Nephron progenitor cell (in vitro differentiated cells): Measurements from ENCODE around the gene UBE2I.
A peak's percentile ranks its signal among the peaks of the same experiment; 100 is the strongest.
"Not testable (repeated sequence)": the region's sequence is repeated elsewhere in the genome, so short reads cannot be mapped to it uniquely, and the experiment has no call there.

ENCODE experiments used
- DNase-seq: peaks from one replicate; pipeline ENCODE4 v3.0.0; 2021
- H3K27ac Mint-ChIP-seq: 2 replicates; pipeline ENCODE4 v1.8.0; 2021; ENCODE audit warnings: mild to moderate bottlenecking, moderate library complexity, mixed read lengths
- H3K27me3 Mint-ChIP-seq: 2 replicates; pipeline ENCODE4 v1.8.0; 2021; ENCODE audit warnings: mild to moderate bottlenecking, low read depth, mixed read lengths; ENCODE audit not compliant: poor library complexity
- H3K36me3 Mint-ChIP-seq: 2 replicates; pipeline ENCODE4 v1.8.0; 2021; ENCODE audit warnings: low read depth, mixed read lengths
- H3K4me1 Mint-ChIP-seq: 2 replicates; pipeline ENCODE4 v1.8.0; 2021; ENCODE audit warnings: mixed read lengths
- H3K4me3 Mint-ChIP-seq: 2 replicates; pipeline ENCODE4 v1.8.0; 2021; ENCODE audit warnings: mild to moderate bottlenecking, moderate library complexity, mixed read lengths
- H3K9me3 Mint-ChIP-seq: 2 replicates; pipeline ENCODE4 v1.8.0; 2021; ENCODE audit warnings: mild to moderate bottlenecking, moderate library complexity, mixed read lengths
- TF ChIP-seq, protein P1 (sequence below): fragments of 200-600 bp; sonication (generic); IDR thresholded peaks from 2 replicates; pipeline ENCODE4 v1.5.0; 2021; ENCODE audit warnings: antibody characterized with exemption

Gene UBE2I

DNA sequence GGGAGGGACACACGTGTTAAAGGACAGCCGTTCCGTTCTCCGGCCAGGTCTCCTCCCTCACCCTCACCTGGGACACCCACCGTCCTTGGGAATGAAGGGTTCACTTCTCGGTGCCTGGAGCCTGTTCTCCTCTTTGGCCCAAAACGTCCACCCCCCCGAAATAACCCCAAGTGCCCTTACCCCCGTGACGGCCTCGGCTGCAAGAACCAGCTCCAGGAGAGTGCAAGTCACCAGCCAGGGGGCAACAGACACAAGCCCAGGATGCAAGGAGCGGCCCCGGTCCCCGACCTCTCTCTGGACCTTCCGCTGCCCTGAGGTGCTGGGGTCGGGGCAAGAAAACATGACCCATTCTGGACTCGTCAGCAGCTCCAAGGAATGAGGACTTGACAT, 20.0 kb upstream of the UBE2I start:
- peaks cover 65% of the 10 kb centered on the region for H3K4me1 Mint-ChIP-seq
- H3K4me3 Mint-ChIP-seq: peak overlapping the region; percentile 58
- no peak for DNase-seq
- peaks cover 65% of the 10 kb centered on the region for H3K27me3 Mint-ChIP-seq
- H3K9me3 Mint-ChIP-seq: no peaks in the 10 kb centered on the region
- TF ChIP-seq, protein P1, sequence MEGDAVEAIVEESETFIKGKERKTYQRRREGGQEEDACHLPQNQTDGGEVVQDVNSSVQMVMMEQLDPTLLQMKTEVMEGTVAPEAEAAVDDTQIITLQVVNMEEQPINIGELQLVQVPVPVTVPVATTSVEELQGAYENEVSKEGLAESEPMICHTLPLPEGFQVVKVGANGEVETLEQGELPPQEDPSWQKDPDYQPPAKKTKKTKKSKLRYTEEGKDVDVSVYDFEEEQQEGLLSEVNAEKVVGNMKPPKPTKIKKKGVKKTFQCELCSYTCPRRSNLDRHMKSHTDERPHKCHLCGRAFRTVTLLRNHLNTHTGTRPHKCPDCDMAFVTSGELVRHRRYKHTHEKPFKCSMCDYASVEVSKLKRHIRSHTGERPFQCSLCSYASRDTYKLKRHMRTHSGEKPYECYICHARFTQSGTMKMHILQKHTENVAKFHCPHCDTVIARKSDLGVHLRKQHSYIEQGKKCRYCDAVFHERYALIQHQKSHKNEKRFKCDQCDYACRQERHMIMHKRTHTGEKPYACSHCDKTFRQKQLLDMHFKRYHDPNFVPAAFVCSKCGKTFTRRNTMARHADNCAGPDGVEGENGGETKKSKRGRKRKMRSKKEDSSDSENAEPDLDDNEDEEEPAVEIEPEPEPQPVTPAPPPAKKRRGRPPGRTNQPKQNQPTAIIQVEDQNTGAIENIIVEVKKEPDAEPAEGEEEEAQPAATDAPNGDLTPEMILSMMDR: no peak
- no peaks in the 10 kb centered on the region for H3K36me3 Mint-ChIP-seq
- no peak overlapping the region for H3K27ac Mint-ChIP-seq

GRCh38 chr16:1290063-1290501, 19.4 kb upstream of the UBE2I start:
- Mint-ChIP-seq H3K27me3 (peaks cover 65% of the 10 kb centered on the region), H3K4me1 (peaks cover 71% of the 10 kb centered on the region), H3K27ac (no peak overlapping the region), H3K36me3 (no peaks in the 10 kb centered on the region), H3K9me3 (no peaks in the 10 kb centered on the region), H3K4me3 (peak overlapping the region; percentile 58)
- DNase-seq: no peak
- TF ChIP-seq, protein P1: no peak

- H3K36me3 Mint-ChIP-seq: no peaks in the 10 kb centered on the region
- peaks cover 70% of the 10 kb centered on the region for H3K4me1 Mint-ChIP-seq
- peaks cover 65% of the 10 kb centered on the region for H3K27me3 Mint-ChIP-seq
- TF ChIP-seq, protein P1: no peak
- H3K4me3 Mint-ChIP-seq: peak overlapping the region; percentile 49
- H3K9me3 Mint-ChIP-seq: no peaks in the 10 kb centered on the region
- peak overlapping the region; percentile 83 for H3K27ac Mint-ChIP-seq
- no peak for DNase-seq
Observed at GRCh38 chr16:1290860-1291575, 18.4 kb upstream of the UBE2I start.

GRCh38 chr16:1291576-1291974, 17.9 kb upstream of the UBE2I start:
- Mint-ChIP-seq H3K36me3 (no peaks in the 10 kb centered on the region), H3K9me3 (no peaks in the 10 kb centered on the region), H3K4me3 (peak overlapping the region; percentile 49), H3K4me1 (peaks cover 65% of the 10 kb centered on the region), H3K27me3 (peaks cover 63% of the 10 kb centered on the region), H3K27ac (peak overlapping the region; percentile 83)
- TF ChIP-seq, protein P1: no peak
- DNase-seq: peak; percentile 62

DNA sequence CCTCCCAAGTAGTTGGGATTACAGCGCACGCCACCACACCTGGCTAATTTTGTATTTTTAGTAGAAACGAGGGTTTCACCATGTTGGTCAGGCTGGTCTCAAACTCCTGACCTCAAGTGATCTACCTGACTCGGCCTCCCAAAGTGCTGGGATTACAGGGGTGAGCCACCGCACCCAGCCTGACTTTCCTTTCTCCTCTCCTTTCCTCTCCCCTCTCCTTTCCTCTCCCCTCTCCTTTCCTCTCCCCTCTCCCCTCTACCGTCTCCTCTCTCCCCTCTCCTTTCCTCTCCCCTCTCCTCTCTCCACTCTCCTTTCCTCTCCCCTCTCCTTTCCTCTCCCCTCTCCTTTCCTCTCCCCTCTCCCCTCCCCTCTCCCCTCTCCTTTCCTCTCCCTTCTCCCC, 17.2 kb upstream of the UBE2I start:
- Mint-ChIP-seq H3K4me1 (peaks cover 70% of the 10 kb centered on the region), H3K4me3 (peak overlapping the region; percentile 49), H3K27ac (peak overlapping the region; percentile 83), H3K27me3 (peaks cover 63% of the 10 kb centered on the region)
- H3K9me3 Mint-ChIP-seq, DNase-seq, H3K36me3 Mint-ChIP-seq: not testable (repeated sequence)

DNA sequence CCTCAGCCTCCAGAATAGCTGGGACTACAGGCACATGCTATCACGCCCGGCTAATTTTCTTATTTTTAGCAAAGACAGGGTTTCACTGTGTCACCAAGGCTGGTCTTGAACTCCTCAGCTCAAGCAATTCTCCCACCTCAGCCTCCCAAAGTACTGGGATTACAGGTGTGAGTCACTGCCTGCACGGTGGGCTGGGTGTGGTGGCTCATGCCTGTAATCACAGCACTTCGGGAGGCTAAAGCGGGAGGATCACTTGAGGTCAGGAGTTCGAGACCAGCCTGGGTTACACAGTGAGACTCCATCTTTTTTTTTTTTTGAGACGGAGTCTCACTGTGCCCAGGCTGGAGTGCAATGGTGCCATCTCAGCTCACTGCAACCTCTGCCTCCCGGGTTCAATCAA, 16.6 kb upstream of the UBE2I start:
- Mint-ChIP-seq H3K27me3 (peaks cover 59% of the 10 kb centered on the region), H3K4me1 (peaks cover 69% of the 10 kb centered on the region)
- H3K27ac Mint-ChIP-seq, H3K4me3 Mint-ChIP-seq, H3K36me3 Mint-ChIP-seq, H3K9me3 Mint-ChIP-seq, DNase-seq: not testable (repeated sequence)
